ENCODE data around the gene FBN1.

The FBN1 gene

DNA sequence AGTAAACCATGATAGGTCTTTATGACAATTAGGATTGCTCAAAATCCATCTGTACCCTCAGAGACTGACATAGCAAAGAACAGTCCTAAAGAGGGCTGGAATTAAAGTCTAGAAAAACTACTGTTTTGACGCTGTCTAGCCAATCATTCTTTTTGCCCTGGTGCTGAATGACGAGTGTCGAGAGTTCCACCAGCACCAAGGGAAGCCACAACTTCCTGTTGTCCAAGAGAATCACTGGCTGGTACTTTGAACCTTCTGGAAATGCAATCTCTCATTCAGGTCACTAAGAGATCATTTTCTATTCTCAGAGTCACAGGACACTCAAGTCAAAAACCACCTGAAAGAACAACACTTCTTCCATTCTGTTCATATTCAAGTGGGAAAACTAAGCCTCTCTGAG, 37.7 kb downstream of the FBN1 start:
- no peak for DNase-seq (ENCODE audit: low spot score)
- TF ChIP-seq, protein P1, sequence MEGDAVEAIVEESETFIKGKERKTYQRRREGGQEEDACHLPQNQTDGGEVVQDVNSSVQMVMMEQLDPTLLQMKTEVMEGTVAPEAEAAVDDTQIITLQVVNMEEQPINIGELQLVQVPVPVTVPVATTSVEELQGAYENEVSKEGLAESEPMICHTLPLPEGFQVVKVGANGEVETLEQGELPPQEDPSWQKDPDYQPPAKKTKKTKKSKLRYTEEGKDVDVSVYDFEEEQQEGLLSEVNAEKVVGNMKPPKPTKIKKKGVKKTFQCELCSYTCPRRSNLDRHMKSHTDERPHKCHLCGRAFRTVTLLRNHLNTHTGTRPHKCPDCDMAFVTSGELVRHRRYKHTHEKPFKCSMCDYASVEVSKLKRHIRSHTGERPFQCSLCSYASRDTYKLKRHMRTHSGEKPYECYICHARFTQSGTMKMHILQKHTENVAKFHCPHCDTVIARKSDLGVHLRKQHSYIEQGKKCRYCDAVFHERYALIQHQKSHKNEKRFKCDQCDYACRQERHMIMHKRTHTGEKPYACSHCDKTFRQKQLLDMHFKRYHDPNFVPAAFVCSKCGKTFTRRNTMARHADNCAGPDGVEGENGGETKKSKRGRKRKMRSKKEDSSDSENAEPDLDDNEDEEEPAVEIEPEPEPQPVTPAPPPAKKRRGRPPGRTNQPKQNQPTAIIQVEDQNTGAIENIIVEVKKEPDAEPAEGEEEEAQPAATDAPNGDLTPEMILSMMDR (IDR thresholded peaks at IDR 0.05; ENCODE audit: extremely low read depth, missing control alignments): no peak

DNA sequence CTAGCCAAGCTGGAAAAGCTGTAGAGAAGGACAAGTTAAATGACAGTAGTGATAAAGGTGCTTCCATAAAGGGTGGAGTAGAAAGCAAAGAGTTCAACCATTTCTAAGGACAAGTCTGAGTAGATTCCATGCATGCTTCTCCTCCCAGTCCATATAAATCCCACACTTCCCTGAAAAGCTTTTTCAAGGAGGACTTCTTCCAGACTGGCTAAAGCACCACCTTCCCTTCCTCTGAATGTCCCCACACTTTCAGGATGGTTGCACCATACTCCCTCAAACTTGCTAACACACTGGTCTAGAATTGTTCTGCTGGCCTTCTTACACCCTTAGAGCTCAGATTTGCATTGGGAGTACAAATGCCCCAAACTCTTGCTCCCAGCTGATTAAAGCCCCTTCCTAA, 40.9 kb downstream of the FBN1 start:
- no peak for DNase-seq (ENCODE audit: low spot score)
- TF ChIP-seq, protein P1 (IDR thresholded peaks at IDR 0.05; ENCODE audit: extremely low read depth, missing control alignments): no peak

DNA sequence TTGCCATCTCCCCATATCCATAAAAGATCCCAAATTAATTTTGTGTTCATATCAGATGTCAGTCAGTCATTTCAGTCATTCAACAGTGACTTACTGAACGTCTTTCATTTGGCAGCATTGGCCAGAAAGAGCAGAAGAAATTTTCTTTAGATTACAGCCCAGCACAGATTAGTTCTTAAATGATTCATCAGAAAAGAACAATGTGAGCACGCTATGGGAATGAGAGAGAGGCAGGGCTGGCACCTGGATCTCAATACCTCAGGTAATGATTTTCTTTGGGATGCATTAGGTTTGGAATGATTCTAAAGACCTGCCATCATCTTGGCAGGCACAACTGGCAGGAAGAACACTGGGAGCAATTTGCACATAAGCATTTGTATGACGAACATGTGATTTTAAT, 41.6 kb downstream of the FBN1 start:
- no peak for DNase-seq (ENCODE audit: low spot score)
- TF ChIP-seq, protein P1 (IDR thresholded peaks at IDR 0.05; ENCODE audit: extremely low read depth, missing control alignments): no peak

DNA sequence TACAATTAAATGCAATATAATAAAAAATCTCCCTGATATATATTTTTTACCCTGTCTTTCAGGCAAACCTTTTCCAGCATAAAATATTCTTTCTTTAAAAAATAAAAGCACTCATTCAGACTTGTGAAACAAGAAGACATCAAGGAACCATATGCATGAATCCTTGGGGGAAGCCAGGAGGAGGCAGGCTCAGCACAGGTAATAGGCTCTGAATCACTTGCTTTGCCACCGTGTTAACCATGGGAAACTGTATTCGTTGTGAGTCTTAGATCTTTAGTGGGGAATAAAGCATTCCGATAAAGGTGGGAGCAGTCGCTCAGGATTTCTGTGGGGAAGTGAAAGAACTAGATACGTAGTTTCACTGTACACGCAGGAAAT, 42.4 kb downstream of the FBN1 start:
- TF ChIP-seq, protein P1 (IDR thresholded peaks at IDR 0.05; ENCODE audit: extremely low read depth, missing control alignments): no peak
- no peak for DNase-seq (ENCODE audit: low spot score)

DNA sequence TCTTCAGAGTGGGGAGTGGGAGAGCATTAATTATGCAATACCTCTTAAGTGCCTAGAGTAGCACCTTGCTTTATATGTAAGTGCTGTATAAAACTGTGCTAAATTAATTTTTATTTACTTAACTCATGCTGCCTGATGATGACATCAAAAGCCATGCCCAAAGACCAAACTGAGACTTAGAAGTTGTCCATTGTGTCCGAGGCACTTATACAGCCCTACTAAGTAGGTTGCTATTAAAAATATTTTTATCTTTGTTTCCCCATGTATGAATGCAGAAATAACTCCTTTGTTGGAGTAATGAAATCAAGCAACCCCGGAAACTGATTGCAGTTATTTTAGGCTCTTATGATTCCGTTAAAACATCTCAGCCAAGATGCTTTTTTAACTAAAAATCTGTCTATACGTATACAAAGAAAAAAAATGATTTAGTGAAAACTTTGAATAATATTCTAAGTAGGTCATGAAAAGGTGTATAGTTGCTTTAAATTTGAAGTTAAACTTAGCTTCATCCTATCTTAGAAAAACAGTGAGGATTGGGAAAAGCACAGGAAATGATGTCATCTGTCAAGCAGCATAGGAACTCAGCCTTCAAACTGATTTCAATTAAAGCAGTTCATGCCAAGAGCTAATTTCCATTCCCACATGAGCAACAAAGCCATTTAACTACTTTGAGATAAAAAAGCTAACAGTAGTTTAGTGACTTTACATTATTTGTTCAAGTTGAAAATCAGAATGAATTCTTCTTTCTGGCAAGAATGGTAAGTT, 43.0 kb downstream of the FBN1 start:
- no peak for DNase-seq (ENCODE audit: low spot score)
- TF ChIP-seq, protein P1 (IDR thresholded peaks at IDR 0.05; ENCODE audit: extremely low read depth, missing control alignments): no peak

DNA sequence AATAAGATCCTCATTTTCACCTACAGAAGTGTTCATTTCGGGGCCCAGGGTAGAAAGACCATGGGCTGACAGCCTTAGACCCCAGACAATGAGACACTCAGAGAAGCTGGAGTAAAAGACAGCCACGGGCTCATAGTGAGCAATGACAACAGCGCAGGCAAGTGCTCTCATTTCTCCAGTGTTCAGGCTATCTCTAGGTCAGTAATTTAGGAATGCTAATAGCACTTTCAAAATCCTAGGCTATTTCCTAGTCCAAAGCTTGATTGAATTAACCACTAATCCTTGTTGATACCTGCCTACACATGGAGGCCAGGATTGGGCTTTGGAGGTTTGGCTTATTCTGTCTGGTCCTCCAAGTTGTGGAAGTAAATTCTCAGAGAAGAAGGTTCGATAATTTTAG, 44.4 kb downstream of the FBN1 start:
- DNase-seq (ENCODE audit: low spot score): no peak
- TF ChIP-seq, protein P1 (IDR thresholded peaks at IDR 0.05; ENCODE audit: extremely low read depth, missing control alignments): no peak

DNA sequence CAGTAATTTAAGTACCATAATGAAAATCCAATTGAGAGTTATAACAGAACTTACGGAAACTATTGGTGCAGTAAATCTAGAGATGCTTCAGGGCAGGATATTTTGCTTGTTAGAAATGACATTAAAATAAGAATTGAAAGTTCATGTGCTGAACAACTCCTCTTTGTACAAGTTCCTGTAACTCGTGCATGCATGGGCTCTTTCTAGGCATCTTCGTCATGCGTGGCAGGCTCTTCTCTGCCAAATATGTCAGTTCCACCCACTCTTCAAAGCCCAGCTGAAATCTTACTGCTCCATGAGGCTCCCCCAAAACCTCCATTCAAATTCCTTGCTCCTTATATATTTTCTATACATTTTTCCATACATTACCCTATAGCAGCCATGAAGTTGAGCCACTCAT, 48.7 kb downstream of the FBN1 start:
- TF ChIP-seq, protein P1 (IDR thresholded peaks at IDR 0.05; ENCODE audit: extremely low read depth, missing control alignments): no peak
- DNase-seq (ENCODE audit: low spot score): no peak
